Natural killer cell treated with Interleukin-12 subunit alpha and Interleukin-12 subunit beta and Interleukin-15 and Interleukin-18, amount 100 ng/mL, for 72 hours (primary cell): Measurements from ENCODE around the gene SLC22A23. TPM values are rescaled to one million over a fixed set of nuclear protein-coding genes. Genes with fewer than 3 reads are reported as not detected.

Source experiments
- ATAC-seq, 2 donors: fragments of 150-1000 bp; cut with Tn5 transposase in 1 of 2; sonication (Bioruptor Pico), chemical (Tn5 transposase) in 1 of 2; 2 replicates each; pipeline ENCODE4 v1.10.0; 2021
- DNase-seq: peaks from one replicate; pipeline ENCODE4 v3.0.0; 2022; ENCODE audit warnings: low spot score
- H3K27ac Mint-ChIP-seq, 2 donors: 1 replicate in 1 of 2; 2 replicates in 1 of 2; pipeline ENCODE4 v1.8.0; 2022; ENCODE audit warnings: mixed read lengths in 2 of 2, mild to moderate bottlenecking in 1 of 2, moderate library complexity in 1 of 2
- H3K27me3 Mint-ChIP-seq, 2 donors: 1 replicate in 1 of 2; 2 replicates in 1 of 2; pipeline ENCODE4 v1.8.0; 2022; ENCODE audit warnings: mixed read lengths in 2 of 2
- H3K36me3 Mint-ChIP-seq: one replicate; pipeline ENCODE4 v1.8.0; 2022; ENCODE audit warnings: mixed read lengths
- H3K4me1 Mint-ChIP-seq, 2 donors: 1 replicate in 1 of 2; 2 replicates in 1 of 2; pipeline ENCODE4 v1.8.0; 2022; ENCODE audit warnings: low read depth in 2 of 2, mixed read lengths in 2 of 2, mild to moderate bottlenecking in 1 of 2
- H3K4me3 Mint-ChIP-seq: one replicate; pipeline ENCODE4 v1.8.0; 2022; ENCODE audit warnings: mixed read lengths
- H3K9me3 Mint-ChIP-seq: 2 replicates; pipeline ENCODE4 v1.8.0; 2022; ENCODE audit warnings: mixed read lengths
- total RNA-seq, 2 donors: library from RNA; stranded (reverse); gene quantifications; one replicate each; pipeline ENCODE4 v1.2.3, GENCODE V29; 2022

The SLC22A23 gene
- total RNA-seq, 2 donors from 2014 or later = 0.11 to 0.14 TPM

DNA sequence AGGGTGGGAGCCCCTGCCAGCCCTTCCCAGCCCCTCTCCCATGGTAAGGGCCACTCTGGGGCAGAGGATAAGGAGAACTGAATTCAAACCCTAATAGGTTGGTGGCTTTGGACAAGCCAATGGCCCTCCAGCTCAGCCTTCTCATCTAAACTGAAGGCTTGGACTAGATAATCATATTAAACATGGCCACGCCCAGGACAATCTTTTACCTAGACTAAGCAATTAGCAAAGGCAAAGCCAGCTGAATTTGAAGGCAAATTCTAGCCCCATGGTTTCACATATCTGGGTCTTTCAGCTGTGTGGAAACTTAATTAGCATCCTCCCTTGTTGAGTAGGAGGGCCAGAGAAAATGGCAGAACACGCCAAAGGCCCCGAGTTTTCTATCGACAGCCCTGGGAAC lies 10.7 kb downstream of the SLC22A23 start:
- no peak for ATAC-seq

GRCh38 chr6:3444276-3445088 lies 12.4 kb downstream of the SLC22A23 start:
- DNase-seq = no peak
- no peak for ATAC-seq
- Mint-ChIP-seq H3K27me3 (peaks cover 21 to 31% of the 10 kb centered on the region in 2 donors), H3K4me3 (no peak overlapping the region), H3K27ac (no peak overlapping the region), H3K9me3 (no peaks in the 10 kb centered on the region), H3K4me1 (no peaks in the 10 kb centered on the region), H3K36me3 (no peaks in the 10 kb centered on the region)

More for the DNA sequence above, 10.7 kb downstream of the SLC22A23 start:
- Mint-ChIP-seq H3K4me1 (no peaks in the 10 kb centered on the region), H3K27me3 (peaks cover 25 to 32% of the 10 kb centered on the region in 2 donors), H3K27ac (no peak overlapping the region), H3K36me3 (no peaks in the 10 kb centered on the region), H3K9me3 (no peaks in the 10 kb centered on the region), H3K4me3 (no peak overlapping the region)
- no peak for DNase-seq

GRCh38 chr6:3443221-3443515 lies 13.7 kb downstream of the SLC22A23 start:
- H3K4me1 Mint-ChIP-seq = no peaks in the 10 kb centered on the region
- peaks cover 11 to 26% of the 10 kb centered on the region in 2 donors for H3K27me3 Mint-ChIP-seq
- no peak for ATAC-seq
- no peaks in the 10 kb centered on the region for H3K9me3 Mint-ChIP-seq
- no peaks in the 10 kb centered on the region for H3K36me3 Mint-ChIP-seq
- H3K4me3 Mint-ChIP-seq = no peak overlapping the region
- H3K27ac Mint-ChIP-seq = no peak overlapping the region
- DNase-seq = no peak

DNA sequence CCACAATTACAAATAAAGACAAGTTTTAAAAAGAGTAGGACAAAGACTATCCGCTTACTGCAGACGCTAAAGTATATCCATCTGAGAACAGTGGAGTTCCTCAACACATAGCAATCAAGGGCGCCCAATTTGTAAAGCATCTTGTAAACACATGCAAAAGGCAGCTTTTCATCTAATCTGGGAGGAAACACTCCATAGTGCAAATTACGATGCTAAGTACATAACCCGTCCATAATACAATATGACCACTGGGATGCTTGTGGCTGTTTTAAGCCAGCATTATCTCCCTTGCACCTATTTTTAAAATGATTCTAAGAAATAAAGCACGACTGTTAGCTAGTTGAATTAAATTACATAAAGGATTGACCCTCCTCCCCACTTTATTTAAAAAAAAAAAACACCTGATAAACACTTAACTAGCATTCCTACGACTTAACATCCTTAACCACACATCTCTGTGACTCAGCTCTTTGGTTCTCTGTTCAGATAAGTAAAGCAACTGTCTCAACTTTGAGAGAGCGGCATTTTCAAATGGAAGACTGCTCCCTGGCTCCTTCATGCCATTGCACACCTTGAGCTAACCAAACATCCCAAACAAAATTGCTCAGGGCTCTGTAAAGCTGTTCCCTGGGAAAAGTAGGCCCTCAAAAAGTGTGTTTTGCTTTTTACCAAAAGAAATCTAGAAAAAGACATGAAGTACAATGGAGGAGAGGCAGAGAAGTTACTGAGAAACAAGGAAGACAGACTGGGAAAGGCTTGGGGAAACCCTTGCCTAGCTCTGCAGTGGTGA lies 14.2 kb downstream of the SLC22A23 start:
- Mint-ChIP-seq H3K9me3 (no peaks in the 10 kb centered on the region), H3K36me3 (no peaks in the 10 kb centered on the region), H3K4me3 (no peak overlapping the region), H3K27ac (no peak overlapping the region), H3K27me3 (peaks cover 11 to 26% of the 10 kb centered on the region in 2 donors), H3K4me1 (no peaks in the 10 kb centered on the region)
- DNase-seq (no peak), ATAC-seq (no peak)

- H3K36me3 Mint-ChIP-seq = no peaks in the 10 kb centered on the region
- H3K4me1 Mint-ChIP-seq = no peaks in the 10 kb centered on the region
- no peaks in the 10 kb centered on the region for H3K9me3 Mint-ChIP-seq
- DNase-seq (no peak), ATAC-seq (no peak)
- no peak overlapping the region for H3K27ac Mint-ChIP-seq
- H3K4me3 Mint-ChIP-seq = no peak overlapping the region
- peaks cover 11 to 27% of the 10 kb centered on the region in 2 donors for H3K27me3 Mint-ChIP-seq
Measured at GRCh38 chr6:3440911-3441310, 15.9 kb downstream of the SLC22A23 start.

DNA sequence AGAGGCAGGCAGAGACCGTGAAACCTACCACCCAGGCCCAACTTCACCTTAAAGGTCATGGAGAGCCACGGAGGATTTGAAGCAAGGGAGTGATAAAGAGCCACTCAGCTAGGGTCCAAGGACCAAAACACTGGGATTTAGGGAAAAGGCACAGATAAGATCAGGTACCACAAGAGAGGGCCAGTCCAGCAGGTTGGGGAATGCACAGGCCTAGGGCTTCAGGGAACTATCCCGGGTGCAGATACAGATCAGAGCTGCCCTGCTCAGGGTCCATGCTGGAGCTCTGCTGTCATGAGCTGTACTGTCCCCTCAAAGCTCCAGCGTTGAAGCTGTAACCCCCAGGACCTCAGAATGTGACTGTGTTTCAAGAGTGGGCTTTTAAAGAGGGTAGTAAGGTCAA lies 16.9 kb downstream of the SLC22A23 start:
- Mint-ChIP-seq H3K4me3 (no peak overlapping the region), H3K9me3 (no peaks in the 10 kb centered on the region), H3K27me3 (peaks cover 19 to 27% of the 10 kb centered on the region in 2 donors), H3K36me3 (no peaks in the 10 kb centered on the region), H3K27ac (no peak overlapping the region), H3K4me1 (no peaks in the 10 kb centered on the region)
- ATAC-seq (no peak), DNase-seq (no peak)

- peaks cover 19 to 28% of the 10 kb centered on the region in 2 donors for H3K27me3 Mint-ChIP-seq
- no peaks in the 10 kb centered on the region for H3K4me1 Mint-ChIP-seq
- no peaks in the 10 kb centered on the region for H3K9me3 Mint-ChIP-seq
- DNase-seq (no peak), ATAC-seq (no peak)
- H3K27ac Mint-ChIP-seq = no peak overlapping the region
- no peak overlapping the region for H3K4me3 Mint-ChIP-seq
- H3K36me3 Mint-ChIP-seq = no peaks in the 10 kb centered on the region
Measured at GRCh38 chr6:3438190-3439167, 18.4 kb downstream of the SLC22A23 start.

DNA sequence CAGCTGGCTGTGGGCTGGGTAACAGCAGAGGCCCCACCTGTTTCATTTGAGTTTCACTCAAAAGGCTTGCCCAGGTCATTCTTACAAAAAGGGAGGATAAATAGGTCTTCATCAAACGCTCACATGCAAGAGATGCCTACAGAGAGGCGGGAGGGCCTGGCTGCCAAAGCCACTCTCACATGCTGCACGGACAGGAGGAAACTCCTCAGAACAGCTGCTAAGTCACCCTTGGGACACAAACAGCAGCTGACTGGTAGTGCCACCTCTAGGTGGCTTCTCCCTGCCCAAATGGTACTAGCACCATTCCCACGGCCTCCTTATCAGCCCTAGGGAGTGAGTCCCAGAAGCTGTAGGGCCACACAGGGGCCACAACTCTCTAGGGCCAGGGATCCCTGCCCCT lies 23.8 kb downstream of the SLC22A23 start:
- H3K4me3 Mint-ChIP-seq = no peak overlapping the region
- peaks cover 19% of the 10 kb centered on the region in 2 donors for H3K27me3 Mint-ChIP-seq
- no peaks in the 10 kb centered on the region for H3K4me1 Mint-ChIP-seq
- no peak overlapping the region for H3K27ac Mint-ChIP-seq
- DNase-seq (no peak), ATAC-seq (no peak)
- H3K36me3 Mint-ChIP-seq = no peaks in the 10 kb centered on the region
- H3K9me3 Mint-ChIP-seq = no peaks in the 10 kb centered on the region

- Mint-ChIP-seq H3K4me3 (no peak overlapping the region), H3K4me1 (no peaks in the 10 kb centered on the region), H3K27me3 (peaks cover 23 to 24% of the 10 kb centered on the region in 2 donors), H3K27ac (no peak overlapping the region), H3K9me3 (no peaks in the 10 kb centered on the region), H3K36me3 (no peaks in the 10 kb centered on the region)
- no peak for ATAC-seq
- no peak for DNase-seq
Measured at GRCh38 chr6:3432416-3432815, 24.4 kb downstream of the SLC22A23 start.

DNA sequence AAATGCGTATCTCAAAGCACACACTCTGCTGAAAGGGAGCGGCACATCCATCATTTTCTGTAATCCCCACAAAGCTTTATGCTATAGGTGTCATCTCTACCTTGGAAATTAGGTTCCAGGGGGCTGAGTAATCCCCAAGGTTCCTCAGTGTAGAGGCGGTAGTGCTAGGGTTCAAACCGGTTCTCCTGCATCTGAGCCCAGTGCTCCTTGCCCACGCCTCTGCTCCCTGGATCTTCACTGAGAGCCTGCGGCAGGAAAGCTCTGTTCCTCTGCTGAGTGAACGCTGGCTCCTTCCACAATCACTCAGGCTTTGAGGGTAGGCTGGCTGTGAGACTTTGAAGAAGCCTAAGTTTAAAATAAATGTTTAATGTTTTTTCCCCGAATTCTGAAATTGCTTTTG lies 24.9 kb downstream of the SLC22A23 start:
- H3K27me3 Mint-ChIP-seq = peaks cover 23 to 24% of the 10 kb centered on the region in 2 donors
- no peaks in the 10 kb centered on the region for H3K36me3 Mint-ChIP-seq
- no peaks in the 10 kb centered on the region for H3K9me3 Mint-ChIP-seq
- no peaks in the 10 kb centered on the region for H3K4me1 Mint-ChIP-seq
- DNase-seq = no peak
- H3K27ac Mint-ChIP-seq = no peak overlapping the region
- no peak for ATAC-seq
- no peak overlapping the region for H3K4me3 Mint-ChIP-seq

DNA sequence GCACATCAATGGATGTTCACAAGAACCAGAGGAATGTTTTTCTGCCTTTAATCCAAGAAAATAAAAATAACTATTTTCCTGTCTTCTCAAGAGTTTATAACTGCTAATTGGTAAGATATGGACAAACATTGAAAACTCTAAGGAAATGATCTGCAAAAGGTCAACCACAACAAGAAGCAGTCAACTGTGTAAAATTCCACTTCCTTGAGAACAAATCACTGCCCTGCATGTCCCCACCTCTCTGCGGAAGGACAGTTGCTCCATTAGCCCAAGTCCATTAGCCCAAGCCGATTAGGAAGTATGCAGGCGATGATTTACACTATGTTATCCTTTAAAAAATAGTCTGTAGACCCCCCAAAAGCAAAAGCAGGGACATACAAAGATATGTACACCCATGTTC lies 27.6 kb downstream of the SLC22A23 start:
- H3K9me3 Mint-ChIP-seq = no peaks in the 10 kb centered on the region
- no peak overlapping the region for H3K27ac Mint-ChIP-seq
- no peaks in the 10 kb centered on the region for H3K36me3 Mint-ChIP-seq
- H3K4me1 Mint-ChIP-seq = no peaks in the 10 kb centered on the region
- no peak overlapping the region for H3K4me3 Mint-ChIP-seq
- no peak for DNase-seq
- H3K27me3 Mint-ChIP-seq = peaks cover 12 to 28% of the 10 kb centered on the region in 2 donors
- ATAC-seq = no peak

DNA sequence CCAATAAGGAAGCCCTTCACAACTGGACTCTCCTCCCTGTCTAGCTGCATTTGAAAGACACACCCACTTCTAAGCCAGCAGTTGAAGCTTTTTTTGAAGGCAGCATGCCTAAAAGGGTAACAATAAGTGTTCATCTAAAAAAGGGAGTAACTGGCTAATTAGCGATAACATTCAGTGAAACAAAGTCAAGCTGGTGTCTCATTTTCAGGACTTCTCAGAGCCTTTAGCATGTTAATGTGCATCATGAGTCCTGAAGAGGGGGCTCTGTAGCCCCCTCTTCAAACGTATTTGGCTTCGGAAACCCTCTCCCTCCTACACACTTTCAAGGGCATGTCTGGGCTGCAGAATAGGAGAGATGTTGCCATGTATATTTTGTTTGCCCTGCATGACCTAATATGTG lies 28.1 kb downstream of the SLC22A23 start:
- no peak for DNase-seq
- H3K4me3 Mint-ChIP-seq = no peak overlapping the region
- H3K27ac Mint-ChIP-seq = no peak overlapping the region
- ATAC-seq = no peak
- H3K9me3 Mint-ChIP-seq = no peaks in the 10 kb centered on the region
- peaks cover 16 to 33% of the 10 kb centered on the region in 2 donors for H3K27me3 Mint-ChIP-seq
- no peaks in the 10 kb centered on the region for H3K36me3 Mint-ChIP-seq
- no peaks in the 10 kb centered on the region for H3K4me1 Mint-ChIP-seq

GRCh38 chr6:3428247-3428646 lies 28.6 kb downstream of the SLC22A23 start:
- Mint-ChIP-seq H3K27ac (no peak overlapping the region), H3K27me3 (peaks cover 17 to 30% of the 10 kb centered on the region in 2 donors), H3K4me3 (no peak overlapping the region), H3K4me1 (no peaks in the 10 kb centered on the region), H3K36me3 (no peaks in the 10 kb centered on the region), H3K9me3 (no peaks in the 10 kb centered on the region)
- no peak for DNase-seq
- peak in 1 of 2 donors; percentile 14 for ATAC-seq
